Coronary artery (tissue), 2 donors: ENCODE data around the gene SLCO2B1.

Experiments used
- DNase-seq: peaks from one replicate; pipeline ENCODE4 v3.0.0-alpha.2; 2017; ENCODE audit warnings: low spot score
- H3K27ac ChIP-seq, 2 donors: fragments of 200-600 bp; sonication (generic); one replicate each; pipeline ENCODE4 v1.5.1; 2016 to 2019
- H3K4me3 ChIP-seq: fragments of 200-600 bp; sonication (generic); 2 replicates; pipeline ENCODE4 v1.5.1; 2016; ENCODE audit warnings: mild to moderate bottlenecking, moderate library complexity
- CTCF ChIP-seq: fragments of 200-600 bp; sonication (generic); IDR thresholded peaks from one replicate; pipeline ENCODE4 v1.5.1; 2019; ENCODE audit warnings: antibody characterized with exemption

The SLCO2B1 gene

GRCh38 chr11:75169101-75169885 lies 18.4 kb downstream of the SLCO2B1 start:
- TF ChIP-seq CTCF = no peak
- no peak for DNase-seq
- H3K4me3 ChIP-seq = no peak overlapping the region
- H3K27ac ChIP-seq = peak overlapping the region in 1 of 2 donors; percentile 15

- H3K27ac ChIP-seq = no peak overlapping the region
- TF ChIP-seq CTCF = no peak
- no peak for DNase-seq
- no peak overlapping the region for H3K4me3 ChIP-seq
These were observed 19.8 kb downstream of the SLCO2B1 start for GRCh38 chr11:75170516-75171201.

- no peak for TF ChIP-seq CTCF
- DNase-seq = no peak
- H3K27ac ChIP-seq = no peak overlapping the region
- H3K4me3 ChIP-seq = no peak overlapping the region
These were observed 22.4 kb downstream of the SLCO2B1 start for GRCh38 chr11:75173336-75173735.

GRCh38 chr11:75174781-75175370 lies 24.0 kb downstream of the SLCO2B1 start:
- TF ChIP-seq CTCF = no peak
- Histone ChIP-seq H3K4me3 (no peak overlapping the region), H3K27ac (peak overlapping the region in 1 of 2 donors; percentile 77)
- no peak for DNase-seq

GRCh38 chr11:75182664-75183063 lies 31.8 kb downstream of the SLCO2B1 start:
- Histone ChIP-seq H3K27ac (peak overlapping the region in 1 of 2 donors; percentile 76), H3K4me3 (no peak overlapping the region)
- TF ChIP-seq CTCF = no peak
- no peak for DNase-seq

- no peak overlapping the region for H3K4me3 ChIP-seq
- peak overlapping the region in 1 of 2 donors; percentile 32 for H3K27ac ChIP-seq
- TF ChIP-seq CTCF = no peak
- no peak for DNase-seq
These were observed 33.1 kb downstream of the SLCO2B1 start for GRCh38 chr11:75184051-75184450.
